ENCODE data around the gene USP30. TPM values are rescaled to one million over a fixed set of nuclear protein-coding genes. Genes with fewer than 3 reads are reported as not detected.
A peak's percentile ranks its signal among the peaks of the same experiment; 100 is the strongest.

The USP30 gene
- total RNA-seq, 1 experiment from 2014 or later: 6.9 TPM

DNA sequence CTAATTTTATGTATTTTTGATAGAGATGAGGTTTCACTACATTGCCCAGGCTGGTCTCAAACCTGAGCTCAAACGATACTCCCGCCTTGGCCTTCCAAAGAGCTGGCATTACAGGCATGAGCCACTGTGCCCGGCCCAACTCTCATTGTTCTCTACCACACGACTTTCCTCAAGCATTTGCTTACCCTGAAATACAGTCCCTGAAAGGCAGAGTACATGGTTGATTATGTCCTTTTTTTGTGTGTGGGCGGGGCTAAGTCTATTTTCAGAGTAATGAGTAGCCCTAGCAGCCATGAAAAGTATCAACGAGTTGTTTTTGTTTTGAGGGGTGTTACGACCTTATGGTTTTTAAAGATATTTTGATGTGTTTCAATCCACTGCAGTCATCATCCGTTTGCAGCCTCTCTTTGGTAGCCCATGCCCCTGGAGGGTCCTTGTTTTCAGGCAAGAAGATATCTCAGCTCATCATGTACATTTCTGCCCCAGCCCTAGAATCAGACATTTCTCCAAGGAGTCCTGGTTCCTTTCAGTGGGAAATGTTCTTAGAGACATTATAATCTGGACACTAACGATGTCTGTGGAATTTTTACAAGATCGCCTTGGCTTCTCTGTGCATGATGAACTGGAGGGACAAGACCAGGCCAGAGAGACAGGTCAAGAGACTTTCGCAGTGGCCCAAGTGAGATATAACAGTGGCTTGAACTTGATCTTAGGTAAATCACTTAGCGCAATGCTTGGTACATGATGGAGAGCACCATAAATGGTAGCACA, 72.7 kb downstream of the USP30 start:
- ChIA-PET CTCF (interaction anchor here (1.0 to 2.3 kb wide), 2 partner anchors 13 to 269 kb away, joined by 3 to 8 read pairs; no protein-coding TSS in a partner anchor), POLR2A (no interaction called here)
- ATAC-seq (no peak), DNase-seq (ENCODE audit: low spot score) (no peak)
- Mint-ChIP-seq H3K36me3 (no peaks in the 10 kb centered on the region), H3K4me1 (peaks cover 13% of the 10 kb centered on the region), H3K27me3 (ENCODE audit: low read depth) (no peaks in the 10 kb centered on the region; the same call in 1 of the 2 replicates), H3K4me3 (no peak overlapping the region), H3K9me3 (no peaks in the 10 kb centered on the region), H3K27ac (peak overlapping the region; percentile 23; the same call in 1 of the 2 replicates)
- TF ChIP-seq NFYB (CRISPR knock-in tag; conservative IDR thresholded peaks at IDR 0.05; ENCODE audit: low read depth): no peak
- TF ChIP-seq, protein P1, sequence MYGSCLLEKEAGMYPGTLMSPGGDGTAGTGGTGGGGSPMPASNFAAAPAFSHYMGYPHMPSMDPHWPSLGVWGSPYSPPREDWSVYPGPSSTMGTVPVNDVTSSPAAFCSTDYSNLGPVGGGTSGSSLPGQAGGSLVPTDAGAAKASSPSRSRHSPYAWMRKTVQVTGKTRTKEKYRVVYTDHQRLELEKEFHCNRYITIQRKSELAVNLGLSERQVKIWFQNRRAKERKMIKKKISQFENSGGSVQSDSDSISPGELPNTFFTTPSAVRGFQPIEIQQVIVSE (CRISPR knock-in tag; IDR thresholded peaks at IDR 0.05; ENCODE audit: borderline replicate concordance): no peak
- no peak for TF ChIP-seq ZNF138 (CRISPR knock-in tag; conservative IDR thresholded peaks at IDR 0.05)
- no peak for TF ChIP-seq IRF2 (CRISPR knock-in tag; IDR thresholded peaks at IDR 0.05; ENCODE audit: borderline replicate concordance, low read depth)
- no peak for TF ChIP-seq NFATC4 (CRISPR knock-in tag; IDR thresholded peaks at IDR 0.05)
- TF ChIP-seq, protein P2, sequence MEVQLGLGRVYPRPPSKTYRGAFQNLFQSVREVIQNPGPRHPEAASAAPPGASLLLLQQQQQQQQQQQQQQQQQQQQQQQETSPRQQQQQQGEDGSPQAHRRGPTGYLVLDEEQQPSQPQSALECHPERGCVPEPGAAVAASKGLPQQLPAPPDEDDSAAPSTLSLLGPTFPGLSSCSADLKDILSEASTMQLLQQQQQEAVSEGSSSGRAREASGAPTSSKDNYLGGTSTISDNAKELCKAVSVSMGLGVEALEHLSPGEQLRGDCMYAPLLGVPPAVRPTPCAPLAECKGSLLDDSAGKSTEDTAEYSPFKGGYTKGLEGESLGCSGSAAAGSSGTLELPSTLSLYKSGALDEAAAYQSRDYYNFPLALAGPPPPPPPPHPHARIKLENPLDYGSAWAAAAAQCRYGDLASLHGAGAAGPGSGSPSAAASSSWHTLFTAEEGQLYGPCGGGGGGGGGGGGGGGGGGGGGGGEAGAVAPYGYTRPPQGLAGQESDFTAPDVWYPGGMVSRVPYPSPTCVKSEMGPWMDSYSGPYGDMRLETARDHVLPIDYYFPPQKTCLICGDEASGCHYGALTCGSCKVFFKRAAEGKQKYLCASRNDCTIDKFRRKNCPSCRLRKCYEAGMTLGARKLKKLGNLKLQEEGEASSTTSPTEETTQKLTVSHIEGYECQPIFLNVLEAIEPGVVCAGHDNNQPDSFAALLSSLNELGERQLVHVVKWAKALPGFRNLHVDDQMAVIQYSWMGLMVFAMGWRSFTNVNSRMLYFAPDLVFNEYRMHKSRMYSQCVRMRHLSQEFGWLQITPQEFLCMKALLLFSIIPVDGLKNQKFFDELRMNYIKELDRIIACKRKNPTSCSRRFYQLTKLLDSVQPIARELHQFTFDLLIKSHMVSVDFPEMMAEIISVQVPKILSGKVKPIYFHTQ (CRISPR knock-in tag; IDR thresholded peaks at IDR 0.05): no peak
- no peak for TF ChIP-seq SMAD3 (CRISPR knock-in tag; IDR thresholded peaks at IDR 0.05; ENCODE audit: borderline replicate concordance)

DNA sequence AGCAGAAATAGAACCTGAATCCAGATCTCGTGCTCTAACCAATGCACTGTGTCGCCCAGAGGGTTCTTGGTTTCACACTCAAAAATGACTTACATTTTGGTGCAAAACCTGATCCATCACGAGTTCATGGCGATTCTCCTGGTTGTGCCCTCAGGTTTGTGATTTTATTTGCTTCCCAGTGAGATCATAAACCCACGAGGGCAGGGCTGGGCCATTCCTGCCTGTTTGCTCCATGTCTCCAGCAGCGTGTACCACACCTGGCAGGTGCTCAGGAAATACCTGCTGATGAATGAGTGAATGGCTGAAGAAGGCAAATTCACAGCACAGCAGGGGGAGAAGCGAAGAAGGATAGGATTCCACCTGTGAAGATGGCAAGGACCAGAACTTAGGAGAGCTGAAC, 73.4 kb downstream of the USP30 start:
- H3K9me3 Mint-ChIP-seq: no peaks in the 10 kb centered on the region
- H3K4me3 Mint-ChIP-seq: no peak overlapping the region
- no peaks in the 10 kb centered on the region for H3K36me3 Mint-ChIP-seq
- CTCF ChIA-PET: interaction anchor here (2.3 kb wide), 1 partner anchor 14 kb away, joined by 8 read pairs; no protein-coding TSS in a partner anchor
- peak overlapping the region; percentile 34 for H3K27ac Mint-ChIP-seq
- TF ChIP-seq, protein P3, sequence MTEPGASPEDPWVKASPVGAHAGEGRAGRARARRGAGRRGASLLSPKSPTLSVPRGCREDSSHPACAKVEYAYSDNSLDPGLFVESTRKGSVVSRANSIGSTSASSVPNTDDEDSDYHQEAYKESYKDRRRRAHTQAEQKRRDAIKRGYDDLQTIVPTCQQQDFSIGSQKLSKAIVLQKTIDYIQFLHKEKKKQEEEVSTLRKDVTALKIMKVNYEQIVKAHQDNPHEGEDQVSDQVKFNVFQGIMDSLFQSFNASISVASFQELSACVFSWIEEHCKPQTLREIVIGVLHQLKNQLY (CRISPR knock-in tag; IDR thresholded peaks at IDR 0.05): no peak
- TF ChIP-seq, protein P4, sequence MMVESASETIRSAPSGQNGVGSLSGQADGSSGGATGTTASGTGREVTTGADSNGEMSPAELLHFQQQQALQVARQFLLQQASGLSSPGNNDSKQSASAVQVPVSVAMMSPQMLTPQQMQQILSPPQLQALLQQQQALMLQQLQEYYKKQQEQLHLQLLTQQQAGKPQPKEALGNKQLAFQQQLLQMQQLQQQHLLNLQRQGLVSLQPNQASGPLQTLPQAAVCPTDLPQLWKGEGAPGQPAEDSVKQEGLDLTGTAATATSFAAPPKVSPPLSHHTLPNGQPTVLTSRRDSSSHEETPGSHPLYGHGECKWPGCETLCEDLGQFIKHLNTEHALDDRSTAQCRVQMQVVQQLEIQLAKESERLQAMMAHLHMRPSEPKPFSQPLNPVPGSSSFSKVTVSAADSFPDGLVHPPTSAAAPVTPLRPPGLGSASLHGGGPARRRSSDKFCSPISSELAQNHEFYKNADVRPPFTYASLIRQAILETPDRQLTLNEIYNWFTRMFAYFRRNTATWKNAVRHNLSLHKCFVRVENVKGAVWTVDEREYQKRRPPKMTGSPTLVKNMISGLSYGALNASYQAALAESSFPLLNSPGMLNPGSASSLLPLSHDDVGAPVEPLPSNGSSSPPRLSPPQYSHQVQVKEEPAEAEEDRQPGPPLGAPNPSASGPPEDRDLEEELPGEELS (CRISPR knock-in tag; IDR thresholded peaks at IDR 0.05): no peak
- TF ChIP-seq RORB (CRISPR knock-in tag; IDR thresholded peaks at IDR 0.05): no peak
- TF ChIP-seq ATF1 (CRISPR knock-in tag; IDR thresholded peaks at IDR 0.05): no peak
- TF ChIP-seq SMAD4 (CRISPR knock-in tag; IDR thresholded peaks at IDR 0.05): no peak
- TF ChIP-seq SMAD3 (CRISPR knock-in tag; IDR thresholded peaks at IDR 0.05; ENCODE audit: borderline replicate concordance): no peak
- TF ChIP-seq KAT7 (CRISPR knock-in tag; IDR thresholded peaks at IDR 0.05; ENCODE audit: borderline replicate concordance): no peak
- TF ChIP-seq ZNF232 (CRISPR knock-in tag; IDR thresholded peaks at IDR 0.05): no peak
- TF ChIP-seq, protein P5, sequence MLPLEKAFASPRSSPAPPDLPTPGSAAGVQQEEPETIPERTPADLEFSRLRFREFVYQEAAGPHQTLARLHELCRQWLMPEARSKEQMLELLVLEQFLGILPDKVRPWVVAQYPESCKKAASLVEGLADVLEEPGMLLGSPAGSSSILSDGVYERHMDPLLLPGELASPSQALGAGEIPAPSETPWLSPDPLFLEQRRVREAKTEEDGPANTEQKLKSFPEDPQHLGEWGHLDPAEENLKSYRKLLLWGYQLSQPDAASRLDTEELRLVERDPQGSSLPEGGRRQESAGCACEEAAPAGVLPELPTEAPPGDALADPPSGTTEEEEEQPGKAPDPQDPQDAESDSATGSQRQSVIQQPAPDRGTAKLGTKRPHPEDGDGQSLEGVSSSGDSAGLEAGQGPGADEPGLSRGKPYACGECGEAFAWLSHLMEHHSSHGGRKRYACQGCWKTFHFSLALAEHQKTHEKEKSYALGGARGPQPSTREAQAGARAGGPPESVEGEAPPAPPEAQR (CRISPR knock-in tag; IDR thresholded peaks at IDR 0.05): no peak
- no peaks in the 10 kb centered on the region; the same call in 1 of the 2 replicates for H3K27me3 Mint-ChIP-seq (ENCODE audit: low read depth)
- DNase-seq (ENCODE audit: low spot score): no peak
- peaks cover 14% of the 10 kb centered on the region for H3K4me1 Mint-ChIP-seq
- no peak; the same call in 1 of the 2 replicates for ATAC-seq
- POLR2A ChIA-PET: no interaction called here

Data from WTC11 (cell line).